ENCODE data around the gene ATP11A.

DNA sequence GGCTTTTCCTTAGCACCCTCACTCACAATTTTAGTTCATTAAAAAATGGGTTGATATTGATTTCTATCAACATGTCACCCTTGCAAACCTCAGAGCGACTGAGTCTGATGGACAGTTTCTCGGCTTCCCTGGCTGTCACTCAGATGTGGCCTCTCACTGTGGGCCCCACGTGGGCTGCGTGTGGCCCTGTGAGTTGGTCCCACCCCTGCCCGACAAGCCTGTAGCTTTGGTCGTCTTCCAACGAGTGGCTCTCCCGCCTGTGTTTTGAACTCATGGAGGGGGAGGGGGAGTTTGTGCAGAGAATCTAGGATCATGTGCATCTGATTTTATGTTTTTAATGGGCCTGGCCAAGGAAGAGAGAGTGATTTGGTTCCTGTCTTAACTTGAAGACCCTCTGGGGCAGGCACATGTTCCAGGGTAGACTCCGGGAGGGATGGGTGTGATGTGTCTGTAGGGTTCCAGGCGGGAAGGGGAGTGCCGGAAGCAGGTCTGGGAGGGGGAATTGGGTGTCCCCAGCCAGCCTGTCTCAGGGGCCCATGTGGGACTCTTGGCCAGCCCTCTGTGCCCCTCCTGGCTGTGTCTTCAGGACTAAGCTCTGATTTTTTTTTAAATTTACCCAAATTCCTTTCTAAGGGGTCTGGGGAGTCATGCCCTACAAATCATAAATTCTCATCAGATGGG, 18.9 kb downstream of the ATP11A start:
- TF ChIP-seq EZH2 (IDR thresholded peaks at IDR 0.05; ENCODE audit: borderline replicate concordance, control insufficient read depth, low read depth, low read length) (no peak), EGR1 (IDR thresholded peaks at IDR 0.05; ENCODE audit: borderline replicate concordance in 1 of 2, low read depth in 2 of 2, low read length in 2 of 2) (no peak), EP300 (IDR thresholded peaks at IDR 0.05; ENCODE audit: borderline replicate concordance in 1 of 2, control insufficient read depth in 1 of 2, low read depth in 2 of 2, low read length in 2 of 2) (no peak), POLR2AphosphoS5 (IDR thresholded peaks at IDR 0.05; ENCODE audit: low read length) (no peak), POLR2A (IDR thresholded peaks at IDR 0.05; ENCODE audit: low read depth, low read length) (no peak), TAF1 (IDR thresholded peaks at IDR 0.05; ENCODE audit: borderline replicate concordance, low read depth, low read length) (no peak), RUNX3 (IDR thresholded peaks at IDR 0.05; ENCODE audit: low read length) (no peak), RCOR1 (conservative IDR thresholded peaks at IDR 0.05; ENCODE audit: low read depth, low read length) (no peak), GABPA (IDR thresholded peaks at IDR 0.05; ENCODE audit: low read depth) (no peak), CREB1 (IDR thresholded peaks at IDR 0.05; ENCODE audit: low read depth) (no peak)
- TF ChIP-seq, protein P1, sequence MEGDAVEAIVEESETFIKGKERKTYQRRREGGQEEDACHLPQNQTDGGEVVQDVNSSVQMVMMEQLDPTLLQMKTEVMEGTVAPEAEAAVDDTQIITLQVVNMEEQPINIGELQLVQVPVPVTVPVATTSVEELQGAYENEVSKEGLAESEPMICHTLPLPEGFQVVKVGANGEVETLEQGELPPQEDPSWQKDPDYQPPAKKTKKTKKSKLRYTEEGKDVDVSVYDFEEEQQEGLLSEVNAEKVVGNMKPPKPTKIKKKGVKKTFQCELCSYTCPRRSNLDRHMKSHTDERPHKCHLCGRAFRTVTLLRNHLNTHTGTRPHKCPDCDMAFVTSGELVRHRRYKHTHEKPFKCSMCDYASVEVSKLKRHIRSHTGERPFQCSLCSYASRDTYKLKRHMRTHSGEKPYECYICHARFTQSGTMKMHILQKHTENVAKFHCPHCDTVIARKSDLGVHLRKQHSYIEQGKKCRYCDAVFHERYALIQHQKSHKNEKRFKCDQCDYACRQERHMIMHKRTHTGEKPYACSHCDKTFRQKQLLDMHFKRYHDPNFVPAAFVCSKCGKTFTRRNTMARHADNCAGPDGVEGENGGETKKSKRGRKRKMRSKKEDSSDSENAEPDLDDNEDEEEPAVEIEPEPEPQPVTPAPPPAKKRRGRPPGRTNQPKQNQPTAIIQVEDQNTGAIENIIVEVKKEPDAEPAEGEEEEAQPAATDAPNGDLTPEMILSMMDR (IDR thresholded peaks at IDR 0.05 in 2 of 3, conservative IDR thresholded peaks at IDR 0.05 in 1 of 3; ENCODE audit: control insufficient read depth in 2 of 3, extremely low read depth in 1 of 3, insufficient read depth in 1 of 3, low read depth in 3 of 3, low read length in 3 of 3): no peak
- TF ChIP-seq, protein P2, sequence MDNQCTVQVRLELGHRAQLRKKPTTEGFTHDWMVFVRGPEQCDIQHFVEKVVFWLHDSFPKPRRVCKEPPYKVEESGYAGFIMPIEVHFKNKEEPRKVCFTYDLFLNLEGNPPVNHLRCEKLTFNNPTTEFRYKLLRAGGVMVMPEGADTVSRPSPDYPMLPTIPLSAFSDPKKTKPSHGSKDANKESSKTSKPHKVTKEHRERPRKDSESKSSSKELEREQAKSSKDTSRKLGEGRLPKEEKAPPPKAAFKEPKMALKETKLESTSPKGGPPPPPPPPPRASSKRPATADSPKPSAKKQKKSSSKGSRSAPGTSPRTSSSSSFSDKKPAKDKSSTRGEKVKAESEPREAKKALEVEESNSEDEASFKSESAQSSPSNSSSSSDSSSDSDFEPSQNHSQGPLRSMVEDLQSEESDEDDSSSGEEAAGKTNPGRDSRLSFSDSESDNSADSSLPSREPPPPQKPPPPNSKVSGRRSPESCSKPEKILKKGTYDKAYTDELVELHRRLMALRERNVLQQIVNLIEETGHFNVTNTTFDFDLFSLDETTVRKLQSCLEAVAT (IDR thresholded peaks at IDR 0.05): no peak
- TF ChIP-seq, protein P3, sequence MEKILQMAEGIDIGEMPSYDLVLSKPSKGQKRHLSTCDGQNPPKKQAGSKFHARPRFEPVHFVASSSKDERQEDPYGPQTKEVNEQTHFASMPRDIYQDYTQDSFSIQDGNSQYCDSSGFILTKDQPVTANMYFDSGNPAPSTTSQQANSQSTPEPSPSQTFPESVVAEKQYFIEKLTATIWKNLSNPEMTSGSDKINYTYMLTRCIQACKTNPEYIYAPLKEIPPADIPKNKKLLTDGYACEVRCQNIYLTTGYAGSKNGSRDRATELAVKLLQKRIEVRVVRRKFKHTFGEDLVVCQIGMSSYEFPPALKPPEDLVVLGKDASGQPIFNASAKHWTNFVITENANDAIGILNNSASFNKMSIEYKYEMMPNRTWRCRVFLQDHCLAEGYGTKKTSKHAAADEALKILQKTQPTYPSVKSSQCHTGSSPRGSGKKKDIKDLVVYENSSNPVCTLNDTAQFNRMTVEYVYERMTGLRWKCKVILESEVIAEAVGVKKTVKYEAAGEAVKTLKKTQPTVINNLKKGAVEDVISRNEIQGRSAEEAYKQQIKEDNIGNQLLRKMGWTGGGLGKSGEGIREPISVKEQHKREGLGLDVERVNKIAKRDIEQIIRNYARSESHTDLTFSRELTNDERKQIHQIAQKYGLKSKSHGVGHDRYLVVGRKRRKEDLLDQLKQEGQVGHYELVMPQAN (conservative IDR thresholded peaks at IDR 0.05): no peak

Data from GM12878 (cell line).